Subcutaneous adipose tissue (tissue), 4 donors: Measurements from ENCODE around the gene NDE1. TPM values are rescaled to one million over a fixed set of nuclear protein-coding genes. Genes with fewer than 3 reads are reported as not detected.

Source experiments
- CTCF ChIP-seq: fragments of 450-650 bp; IDR thresholded peaks from one replicate; pipeline ENCODE4 v1.5.1; 2016; ENCODE audit warnings: low read depth, mild to moderate bottlenecking, control low read depth, antibody characterized with exemption, moderate library complexity
- total RNA-seq, 4 donors: library from RNA; depleted of rRNA; stranded (reverse); fragments of >200 nt; gene quantifications; one replicate each; pipeline ENCODE4 v1.1.0, GENCODE V29; 2016

Gene NDE1
- total RNA-seq, 4 donors from 2014 or later = 15.1 to 34.8 (median 22.7) TPM

- no peak for TF ChIP-seq CTCF
Observed at GRCh38 chr16:15708997-15709396, 59.0 kb downstream of the NDE1 start.

GRCh38 chr16:15714393-15715172, 64.5 kb downstream of the NDE1 start:
- no peak for TF ChIP-seq CTCF

- no peak for TF ChIP-seq CTCF
Observed at GRCh38 chr16:15715221-15715620, 65.2 kb downstream of the NDE1 start.

GRCh38 chr16:15716694-15717447, 66.8 kb downstream of the NDE1 start:
- no peak for TF ChIP-seq CTCF

- no peak for TF ChIP-seq CTCF
Observed at GRCh38 chr16:15721018-15721417, 71.0 kb downstream of the NDE1 start.

GRCh38 chr16:15723808-15724207, 73.8 kb downstream of the NDE1 start:
- TF ChIP-seq CTCF = no peak

GRCh38 chr16:15725641-15726240, 75.7 kb downstream of the NDE1 start:
- TF ChIP-seq CTCF = no peak
